ENCODE results near the gene WBP1L.

- TF ChIP-seq CTCF (IDR thresholded peaks at IDR 0.05) (no peak), POLR2A (IDR thresholded peaks at IDR 0.05) (no peak)
These were observed 8.7 kb downstream of the WBP1L start for GRCh38 chr10:102752266-102752930.

All from tibial nerve (tissue), 3 donors.